HEK293T (cell line): ENCODE data around the gene IRF2BPL.

Experiments
- CTCF ChIA-PET: fragments of 350-600 bp; formaldehyde crosslinking; extraction: SDS; loops from one replicate; lab custom pipeline; 2021; ENCODE audit warnings: antibody characterized with exemption, inconsistent platforms; lab: Yijun Ruan, JAX
- POLR2A ChIA-PET: fragments of 350-600 bp; formaldehyde crosslinking; extraction: SDS; loops from one replicate; lab custom pipeline; 2020; ENCODE audit warnings: antibody characterized with exemption, inconsistent platforms; lab: Yijun Ruan, JAX
- DNase-seq: peaks from one replicate; pipeline ENCODE4 v3.0.0; 2012; ENCODE audit warnings: mixed read lengths; ENCODE audit errors: extremely low spot score
- ARNT ChIP-seq: fragments of 450-650 bp; IDR thresholded peaks from 2 replicates; pipeline ENCODE4 v1.6.1; 2017; ENCODE audit warnings: mild to moderate bottlenecking
- BHLHE40 ChIP-seq: fragments of 450-650 bp; IDR thresholded peaks from 2 replicates; pipeline ENCODE4 v1.6.1; 2016; ENCODE audit warnings: mild to moderate bottlenecking, moderate library complexity, borderline replicate concordance
- CTBP1 ChIP-seq: fragments of 450-650 bp; IDR thresholded peaks from 2 replicates; pipeline ENCODE4 v1.6.1; 2016; ENCODE audit warnings: borderline replicate concordance
- ELF4 ChIP-seq: fragments of 450-650 bp; IDR thresholded peaks from 2 replicates; pipeline ENCODE4 v1.6.1; 2017; ENCODE audit warnings: antibody characterized with exemption
- FOXA1 ChIP-seq: fragments of 450-650 bp; IDR thresholded peaks from 2 replicates; pipeline ENCODE4 v1.6.1; 2016; ENCODE audit warnings: mild to moderate bottlenecking
- FOXK2 ChIP-seq: fragments of 450-650 bp; IDR thresholded peaks from 2 replicates; pipeline ENCODE4 v1.6.1; 2016; ENCODE audit warnings: mild to moderate bottlenecking
- FOXM1 ChIP-seq: fragments of 450-650 bp; IDR thresholded peaks from 2 replicates; pipeline ENCODE4 v1.6.1; 2017; ENCODE audit warnings: mild to moderate bottlenecking, borderline replicate concordance
- HDGF ChIP-seq: fragments of 450-650 bp; IDR thresholded peaks from 2 replicates; pipeline ENCODE4 v1.6.1; 2017; ENCODE audit warnings: antibody characterized with exemption, borderline replicate concordance
- L3MBTL2 ChIP-seq: fragments of 450-650 bp; conservative IDR thresholded peaks from 2 replicates; pipeline ENCODE4 v1.6.1; 2016; ENCODE audit warnings: mild to moderate bottlenecking
- LEF1 ChIP-seq: fragments of 450-650 bp; IDR thresholded peaks from 2 replicates; pipeline ENCODE4 v1.6.1; 2017; ENCODE audit warnings: mild to moderate bottlenecking, borderline replicate concordance
- NFRKB ChIP-seq: fragments of 450-650 bp; IDR thresholded peaks from 2 replicates; pipeline ENCODE4 v1.6.1; 2016; ENCODE audit warnings: mild to moderate bottlenecking, moderate library complexity
- PKNOX1 ChIP-seq: fragments of 450-650 bp; IDR thresholded peaks from 2 replicates; pipeline ENCODE4 v1.6.1; 2016
- SP1 ChIP-seq: fragments of 450-650 bp; IDR thresholded peaks from 2 replicates; pipeline ENCODE4 v1.6.1; 2017
- SUZ12 ChIP-seq: fragments of 450-650 bp; IDR thresholded peaks from 2 replicates; pipeline ENCODE4 v1.6.1; 2016; ENCODE audit warnings: mild to moderate bottlenecking
- TARDBP ChIP-seq: fragments of 450-650 bp; IDR thresholded peaks from 2 replicates; pipeline ENCODE4 v1.6.1; 2016
- ZNF384 ChIP-seq: fragments of 450-650 bp; IDR thresholded peaks from 2 replicates; pipeline ENCODE4 v1.6.1; 2016

The IRF2BPL gene

GRCh38 chr14:77006132-77006531 is 22.4 kb downstream of the IRF2BPL start:
- DNase-seq: no peak
- POLR2A ChIA-PET: interaction anchor here (0.7 to 0.9 kb wide), 2 partner anchors 36 to 38 kb away, joined by 3 read pairs; no protein-coding TSS in a partner anchor
- CTCF ChIA-PET: no interaction called here
- TF ChIP-seq HDGF: no peak
- TF ChIP-seq CTBP1: no peak
- TF ChIP-seq PKNOX1: no peak
- TF ChIP-seq FOXA1: no peak
- no peak for TF ChIP-seq ELF4
- TF ChIP-seq ARNT: no peak
- TF ChIP-seq LEF1: no peak
- TF ChIP-seq FOXK2: no peak
- no peak for TF ChIP-seq NFRKB
- no peak for TF ChIP-seq SUZ12
- no peak for TF ChIP-seq SP1
- no peak for TF ChIP-seq L3MBTL2
- TF ChIP-seq TARDBP: no peak
- TF ChIP-seq ZNF384: no peak
- TF ChIP-seq FOXM1: no peak
- no peak for TF ChIP-seq BHLHE40

- DNase-seq: no peak
- TF ChIP-seq SUZ12 (no peak), ARNT (no peak), FOXM1 (no peak)
- POLR2A ChIA-PET: interaction anchor here (0.9 to 1.1 kb wide), 2 partner anchors 37 to 50 kb away, joined by 3 read pairs; no protein-coding TSS in a partner anchor
- CTCF ChIA-PET: no interaction called here
These were observed 22.9 kb downstream of the IRF2BPL start for GRCh38 chr14:77005559-77005958.

- no peak for TF ChIP-seq BHLHE40
- TF ChIP-seq ARNT: no peak
- no peak for TF ChIP-seq FOXA1
- no peak for TF ChIP-seq SUZ12
- TF ChIP-seq FOXM1: no peak
- no peak for TF ChIP-seq HDGF
- no peak for TF ChIP-seq NFRKB
- TF ChIP-seq ELF4: no peak
- TF ChIP-seq TARDBP: no peak
- TF ChIP-seq L3MBTL2: no peak
- no peak for TF ChIP-seq FOXK2
- no peak for TF ChIP-seq ZNF384
- no peak for TF ChIP-seq LEF1
- TF ChIP-seq CTBP1: no peak
- no peak for TF ChIP-seq PKNOX1
- DNase-seq: no peak
- ChIA-PET CTCF (no interaction called here), POLR2A (interaction anchor here (1.1 kb wide), 1 partner anchor 49 kb away, joined by 3 read pairs; no protein-coding TSS in a partner anchor)
These were observed 23.6 kb downstream of the IRF2BPL start for GRCh38 chr14:77004711-77005460.

GRCh38 chr14:77003960-77004710 is 24.4 kb downstream of the IRF2BPL start:
- TF ChIP-seq CTBP1: no peak
- TF ChIP-seq PKNOX1: no peak
- TF ChIP-seq BHLHE40: no peak
- no peak for TF ChIP-seq SP1
- TF ChIP-seq HDGF: no peak
- no peak for TF ChIP-seq TARDBP
- no peak for TF ChIP-seq ARNT
- no peak for TF ChIP-seq L3MBTL2
- TF ChIP-seq FOXM1: no peak
- no peak for TF ChIP-seq SUZ12
- no peak for TF ChIP-seq NFRKB
- no peak for TF ChIP-seq ZNF384
- TF ChIP-seq FOXK2: no peak
- no peak for TF ChIP-seq LEF1
- TF ChIP-seq FOXA1: no peak
- no peak for TF ChIP-seq ELF4
- DNase-seq: no peak
- POLR2A ChIA-PET: no interaction called here
- CTCF ChIA-PET: no interaction called here

- CTCF ChIA-PET: interaction anchor here (0.6 kb wide), 1 partner anchor 65 kb away, joined by 3 read pairs; no protein-coding TSS in a partner anchor
- no peak for TF ChIP-seq ELF4
- TF ChIP-seq FOXK2: no peak
- TF ChIP-seq ZNF384: no peak
- TF ChIP-seq ARNT: no peak
- TF ChIP-seq LEF1: no peak
- TF ChIP-seq PKNOX1: no peak
- TF ChIP-seq TARDBP: no peak
- no peak for TF ChIP-seq BHLHE40
- TF ChIP-seq SUZ12: no peak
- no peak for TF ChIP-seq HDGF
- no peak for TF ChIP-seq NFRKB
- TF ChIP-seq FOXA1: no peak
- no peak for TF ChIP-seq L3MBTL2
- no peak for TF ChIP-seq CTBP1
- TF ChIP-seq FOXM1: no peak
- TF ChIP-seq SP1: no peak
- DNase-seq: no peak
- POLR2A ChIA-PET: no interaction called here
These were observed 25.6 kb downstream of the IRF2BPL start for GRCh38 chr14:77002889-77003288.
